Naive B cell (primary cell): ENCODE results near the gene PLIN4. TPM values are rescaled to one million over a fixed set of nuclear protein-coding genes. Genes with fewer than 3 reads are reported as not detected.
"Not testable (repeated sequence)": the region's sequence is repeated elsewhere in the genome, so short reads cannot be mapped to it uniquely, and the experiment has no call there.

Experiments used
- ATAC-seq, 2 donors: fragments of 150-1000 bp; cut with Tn5 transposase; 2 replicates each; pipeline ENCODE4 v1.10.0; 2021; ENCODE audit warnings: low read depth in 2 of 2, mild to moderate bottlenecking in 2 of 2, moderate library complexity in 2 of 2
- DNase-seq: peaks from one replicate; pipeline ENCODE4 v3.0.0; 2022
- H3K27ac Mint-ChIP-seq, 6 donors: one replicate each; pipeline ENCODE4 v1.8.0; 2020 to 2022; ENCODE audit warnings: mild to moderate bottlenecking in 6 of 6, mixed read lengths in 6 of 6, moderate library complexity in 5 of 6, inconsistent platforms in 2 of 6
- H3K27me3 Mint-ChIP-seq, 3 donors: one replicate each; pipeline ENCODE4 v1.8.0; 2021 to 2022; ENCODE audit warnings: mixed read lengths in 3 of 3, mild to moderate bottlenecking in 1 of 3
- H3K36me3 Mint-ChIP-seq, 2 donors: one replicate each; pipeline ENCODE4 v1.8.0; 2020 to 2022; ENCODE audit warnings: mixed read lengths in 2 of 2, inconsistent platforms in 1 of 2, mild to moderate bottlenecking in 1 of 2
- H3K4me1 Mint-ChIP-seq, 3 donors: one replicate each; pipeline ENCODE4 v1.8.0; 2020 to 2022; ENCODE audit warnings: mixed read lengths in 3 of 3, inconsistent platforms in 1 of 3, mild to moderate bottlenecking in 1 of 3, moderate library complexity in 1 of 3
- H3K4me3 Mint-ChIP-seq, 8 donors: one replicate each; pipeline ENCODE4 v1.8.0; 2020 to 2022; ENCODE audit warnings: mild to moderate bottlenecking in 8 of 8, mixed read lengths in 8 of 8, moderate library complexity in 8 of 8, inconsistent platforms in 2 of 8
- H3K9me3 Mint-ChIP-seq, 7 donors: one replicate each; pipeline ENCODE4 v1.8.0; 2020 to 2022; ENCODE audit warnings: mixed read lengths in 7 of 7, mild to moderate bottlenecking in 5 of 7, inconsistent platforms in 2 of 7, moderate library complexity in 1 of 7
- polyA plus RNA-seq, 6 donors: library from polyadenylated mRNA; unstranded; fragments of 300-500 nt; fragmentation: Illumina TruSeq; gene quantifications; one replicate each; pipeline ENCODE4 v1.2.3, GENCODE V29; 2021; ENCODE audit warnings: low read depth in 6 of 6

Gene PLIN4
- under 1 TPM in 4 of 6 donors, not detected in 2; 0.04 to 0.21 (median 0.14) TPM for polyA plus RNA-seq

GRCh38 chr19:4518345-4519171, at the start of gene PLIN4:
Gene PLIN4 (minus strand): TSS chr19:4518486. CDS start chr19:4518272, 214 bp downstream.
- no peak within 1 kb of the TSS for H3K4me3 Mint-ChIP-seq
- H3K27ac Mint-ChIP-seq, result no peak within 1 kb of the TSS
- no peak for DNase-seq
- no peak for ATAC-seq
- peaks cover 0 to 4% (median 0%) of the 10 kb centered on the region in 7 donors for H3K9me3 Mint-ChIP-seq
- H3K27me3 Mint-ChIP-seq, result peaks cover 4 to 11% (median 7%) of the 10 kb centered on the region in 3 donors
- no peaks in the 10 kb centered on the region for H3K36me3 Mint-ChIP-seq
- no peaks in the 10 kb centered on the region for H3K4me1 Mint-ChIP-seq

GRCh38 chr19:4567584-4568071, 49.3 kb upstream of the PLIN4 start:
- Mint-ChIP-seq H3K9me3 (peaks cover 0 to 2% (median 0%) of the 10 kb centered on the region in 7 donors), H3K27ac (peak overlapping the region in 1 of 6 donors; percentile 53), H3K4me1 (peaks cover 0 to 6% (median 0%) of the 10 kb centered on the region in 3 donors), H3K4me3 (no peak overlapping the region), H3K36me3 (no peaks in the 10 kb centered on the region), H3K27me3 (peaks cover 5 to 23% (median 22%) of the 10 kb centered on the region in 3 donors)
- peak; percentile 25 for DNase-seq
- peak; percentile 40 to 50 for ATAC-seq

GRCh38 chr19:4566402-4567051, 48.2 kb upstream of the PLIN4 start:
- Mint-ChIP-seq H3K4me3 (no peak overlapping the region), H3K27me3 (peaks cover 5 to 23% (median 22%) of the 10 kb centered on the region in 3 donors), H3K36me3 (no peaks in the 10 kb centered on the region), H3K9me3 (peaks cover 0 to 2% (median 0%) of the 10 kb centered on the region in 7 donors), H3K27ac (peak overlapping the region in 1 of 6 donors; percentile 37), H3K4me1 (peaks cover 3 to 15% (median 7%) of the 10 kb centered on the region in 3 donors)
- no peak for ATAC-seq
- DNase-seq, result no peak

GRCh38 chr19:4563562-4563961, 45.3 kb upstream of the PLIN4 start:
- H3K27me3 Mint-ChIP-seq, result peaks cover 5 to 24% (median 15%) of the 10 kb centered on the region in 3 donors
- H3K4me3 Mint-ChIP-seq, H3K36me3 Mint-ChIP-seq, DNase-seq, H3K9me3 Mint-ChIP-seq: not testable (repeated sequence)
- peaks cover 3 to 14% (median 7%) of the 10 kb centered on the region in 3 donors for H3K4me1 Mint-ChIP-seq
- ATAC-seq, result peak; percentile 44 to 46
- H3K27ac Mint-ChIP-seq, result peak overlapping the region in 3 of 6 donors; percentile 20 to 84 (median 81)

- peak overlapping the region in 1 of 8 donors; percentile 77 for H3K4me3 Mint-ChIP-seq
These were observed 43.8 kb upstream of the PLIN4 start for GRCh38 chr19:4562085-4562484.

GRCh38 chr19:4559569-4559968, 41.3 kb upstream of the PLIN4 start, which contains the start of gene SEMA6B:
Gene SEMA6B (minus strand): TSS chr19:4559684. CDS start chr19:4558457, 1,227 bp downstream.
- H3K9me3 Mint-ChIP-seq, result no peaks in the 10 kb centered on the region
- H3K4me1 Mint-ChIP-seq, result peaks cover 9 to 14% (median 12%) of the 10 kb centered on the region in 3 donors
- DNase-seq (no peak), ATAC-seq (no peak)
- H3K27me3 Mint-ChIP-seq, result peaks cover 0 to 20% (median 0%) of the 10 kb centered on the region in 3 donors
- no peak within 1 kb of the TSS for H3K4me3 Mint-ChIP-seq
- peak within 1 kb of the TSS in 3 of 6 donors; percentile 29 to 86 (median 49) for H3K27ac Mint-ChIP-seq
- no peaks in the 10 kb centered on the region for H3K36me3 Mint-ChIP-seq

More at GRCh38 chr19:4562085-4562484, 43.8 kb upstream of the PLIN4 start:
- H3K36me3 Mint-ChIP-seq, H3K9me3 Mint-ChIP-seq: not testable (repeated sequence)
- ATAC-seq (peak; percentile 87 to 88), DNase-seq (peak; percentile 17)
- Mint-ChIP-seq H3K27me3 (peaks cover 0 to 18% (median 3%) of the 10 kb centered on the region in 3 donors), H3K4me1 (peaks cover 3 to 14% (median 12%) of the 10 kb centered on the region in 3 donors), H3K27ac (peak overlapping the region in 5 of 6 donors; percentile 24 to 89 (median 66))

- Mint-ChIP-seq H3K27ac (no peak overlapping the region), H3K27me3 (peaks cover 0 to 20% (median 9%) of the 10 kb centered on the region in 3 donors), H3K4me3 (no peak overlapping the region), H3K36me3 (no peaks in the 10 kb centered on the region), H3K4me1 (peaks cover 12 to 14% (median 12%) of the 10 kb centered on the region in 3 donors), H3K9me3 (peaks cover 0 to 6% (median 0%) of the 10 kb centered on the region in 7 donors)
- DNase-seq (peak; percentile 19), ATAC-seq (no peak)
These were observed 40.0 kb upstream of the PLIN4 start for GRCh38 chr19:4557971-4558941.

- no peak for ATAC-seq
- Mint-ChIP-seq H3K4me3 (peak overlapping the region in 1 of 8 donors; percentile 56), H3K4me1 (peaks cover 7 to 13% (median 12%) of the 10 kb centered on the region in 3 donors), H3K36me3 (no peaks in the 10 kb centered on the region), H3K27ac (no peak overlapping the region), H3K9me3 (peaks cover 0 to 12% (median 0%) of the 10 kb centered on the region in 7 donors), H3K27me3 (peaks cover 0 to 26% (median 17%) of the 10 kb centered on the region in 3 donors)
- DNase-seq, result no peak
These were observed 39.1 kb upstream of the PLIN4 start for GRCh38 chr19:4557144-4557970.

- H3K9me3 Mint-ChIP-seq, result peaks cover 0 to 12% (median 0%) of the 10 kb centered on the region in 7 donors
- H3K36me3 Mint-ChIP-seq, result no peaks in the 10 kb centered on the region
- no peak overlapping the region for H3K27ac Mint-ChIP-seq
- DNase-seq, result no peak
- no peak overlapping the region for H3K4me3 Mint-ChIP-seq
- H3K4me1 Mint-ChIP-seq, result peaks cover 2 to 13% (median 7%) of the 10 kb centered on the region in 3 donors
- peaks cover 0 to 32% (median 23%) of the 10 kb centered on the region in 3 donors for H3K27me3 Mint-ChIP-seq
- ATAC-seq, result no peak
These were observed 38.4 kb upstream of the PLIN4 start for GRCh38 chr19:4556597-4557127.

GRCh38 chr19:4555657-4556561, 37.6 kb upstream of the PLIN4 start:
- Mint-ChIP-seq H3K36me3 (no peaks in the 10 kb centered on the region), H3K27ac (peak overlapping the region in 1 of 6 donors; percentile 49), H3K4me3 (no peak overlapping the region), H3K27me3 (peaks cover 0 to 34% (median 26%) of the 10 kb centered on the region in 3 donors), H3K4me1 (peaks cover 1 to 13% (median 7%) of the 10 kb centered on the region in 3 donors), H3K9me3 (peaks cover 0 to 12% (median 0%) of the 10 kb centered on the region in 7 donors)
- no peak for DNase-seq
- no peak for ATAC-seq

GRCh38 chr19:4554717-4555116, 36.4 kb upstream of the PLIN4 start:
- Mint-ChIP-seq H3K27me3 (peaks cover 0 to 31% (median 30%) of the 10 kb centered on the region in 3 donors), H3K9me3 (peaks cover 0 to 12% (median 0%) of the 10 kb centered on the region in 7 donors), H3K36me3 (no peaks in the 10 kb centered on the region), H3K27ac (no peak overlapping the region), H3K4me3 (no peak overlapping the region), H3K4me1 (peaks cover 0 to 16% (median 7%) of the 10 kb centered on the region in 3 donors)
- ATAC-seq (no peak), DNase-seq (no peak)
